NCI-H2171 treated with DMSO at 0.1 percent for 48 hours (cell line): ENCODE data around the gene RTKN2.
"Not testable (repeated sequence)": the region's sequence is repeated elsewhere in the genome, so short reads cannot be mapped to it uniquely, and the experiment has no call there.

Experiments
- DNase-seq: peaks from one replicate; lab custom pipeline; 2025; lab: John Stamatoyannopoulos, UW

Gene RTKN2, protein sequence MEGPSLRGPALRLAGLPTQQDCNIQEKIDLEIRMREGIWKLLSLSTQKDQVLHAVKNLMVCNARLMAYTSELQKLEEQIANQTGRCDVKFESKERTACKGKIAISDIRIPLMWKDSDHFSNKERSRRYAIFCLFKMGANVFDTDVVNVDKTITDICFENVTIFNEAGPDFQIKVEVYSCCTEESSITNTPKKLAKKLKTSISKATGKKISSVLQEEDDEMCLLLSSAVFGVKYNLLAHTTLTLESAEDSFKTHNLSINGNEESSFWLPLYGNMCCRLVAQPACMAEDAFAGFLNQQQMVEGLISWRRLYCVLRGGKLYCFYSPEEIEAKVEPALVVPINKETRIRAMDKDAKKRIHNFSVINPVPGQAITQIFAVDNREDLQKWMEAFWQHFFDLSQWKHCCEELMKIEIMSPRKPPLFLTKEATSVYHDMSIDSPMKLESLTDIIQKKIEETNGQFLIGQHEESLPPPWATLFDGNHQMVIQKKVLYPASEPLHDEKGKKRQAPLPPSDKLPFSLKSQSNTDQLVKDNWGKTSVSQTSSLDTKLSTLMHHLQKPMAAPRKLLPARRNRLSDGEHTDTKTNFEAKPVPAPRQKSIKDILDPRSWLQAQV

DNA sequence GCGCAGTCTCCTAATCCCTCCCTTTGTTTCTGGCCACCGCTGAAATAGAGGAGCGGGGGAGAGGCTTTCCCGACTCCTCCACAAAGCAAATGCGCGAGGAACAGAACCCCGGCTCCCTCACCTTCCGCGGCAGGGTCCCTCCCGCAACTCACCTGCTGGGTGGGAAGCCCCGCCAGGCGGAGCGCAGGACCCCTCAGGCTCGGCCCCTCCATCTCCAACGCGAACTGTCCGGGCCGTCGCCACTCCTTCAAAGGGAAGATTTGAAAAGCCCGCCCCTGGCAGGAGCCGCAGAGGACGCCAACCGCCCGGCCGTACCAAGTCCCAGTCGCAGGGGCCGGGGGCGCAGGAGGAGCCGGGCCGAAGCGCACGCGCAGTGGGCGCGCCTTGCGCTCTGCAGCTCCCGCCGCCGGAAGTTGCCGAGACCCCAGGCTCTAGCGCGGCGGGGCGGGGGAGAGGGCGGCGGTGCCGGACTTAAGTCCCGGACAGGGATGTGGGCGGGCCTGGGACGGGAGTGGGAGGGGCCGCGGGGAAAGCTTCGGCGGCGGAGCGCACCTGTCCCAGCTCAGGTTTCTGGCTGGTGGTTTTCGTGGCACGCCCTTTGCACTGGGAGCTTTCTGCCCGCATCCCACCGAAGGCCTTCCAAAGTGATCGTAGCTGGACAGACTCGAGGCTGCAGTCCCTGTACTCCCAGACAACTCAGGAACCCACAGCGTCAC lies at the start of gene RTKN2:
RTKN2 (minus strand) TSS at position 446 of the 716 bp plus-strand sequence; CDS start at position 212, 234 bp downstream.
- peak; percentile 81 for DNase-seq

- DNase-seq = no peak
Observed at GRCh38 chr10:62317257-62317656, 48.6 kb upstream of the RTKN2 start.

DNA sequence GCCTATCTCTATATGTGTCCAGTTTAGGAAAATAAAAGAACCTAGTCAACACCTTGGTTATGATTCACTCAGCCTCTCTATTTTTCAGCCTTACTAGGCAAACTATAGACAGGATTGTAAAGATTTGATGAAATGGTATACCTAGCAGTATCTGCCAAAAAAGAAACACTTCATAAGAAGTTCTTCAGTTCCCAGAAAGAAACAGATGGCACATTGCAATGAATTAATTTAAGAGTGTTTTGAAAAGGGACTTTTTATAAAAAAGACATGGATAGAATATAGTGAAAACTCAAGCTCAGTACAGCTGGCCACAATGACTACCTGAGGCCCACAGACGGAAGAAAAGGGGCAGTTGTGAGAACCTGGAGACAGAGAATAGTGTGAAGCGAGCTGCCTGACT lies 40.6 kb upstream of the RTKN2 start:
- no peak for DNase-seq

- no peak for DNase-seq
Observed at GRCh38 chr10:62308101-62308500, 39.5 kb upstream of the RTKN2 start.

DNA sequence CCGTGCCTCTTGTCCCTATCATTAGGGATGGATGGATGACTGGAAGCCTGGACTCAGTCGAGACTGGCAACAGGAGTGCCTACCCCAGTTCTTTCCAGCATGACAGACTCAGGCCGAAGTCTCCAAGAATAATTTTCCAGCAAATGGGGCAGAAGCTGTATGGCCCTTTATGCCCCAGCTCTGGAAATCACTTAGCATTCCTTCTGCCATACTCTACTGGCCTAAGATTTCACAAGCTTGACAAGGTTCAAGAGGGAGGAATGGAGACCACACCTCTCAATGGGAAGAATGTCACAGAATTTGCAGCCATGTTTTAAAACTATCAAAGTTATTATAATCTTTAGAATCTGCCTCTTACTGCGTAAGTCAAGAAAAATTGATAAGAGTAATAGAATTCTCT lies 39.0 kb upstream of the RTKN2 start:
- no peak for DNase-seq

DNA sequence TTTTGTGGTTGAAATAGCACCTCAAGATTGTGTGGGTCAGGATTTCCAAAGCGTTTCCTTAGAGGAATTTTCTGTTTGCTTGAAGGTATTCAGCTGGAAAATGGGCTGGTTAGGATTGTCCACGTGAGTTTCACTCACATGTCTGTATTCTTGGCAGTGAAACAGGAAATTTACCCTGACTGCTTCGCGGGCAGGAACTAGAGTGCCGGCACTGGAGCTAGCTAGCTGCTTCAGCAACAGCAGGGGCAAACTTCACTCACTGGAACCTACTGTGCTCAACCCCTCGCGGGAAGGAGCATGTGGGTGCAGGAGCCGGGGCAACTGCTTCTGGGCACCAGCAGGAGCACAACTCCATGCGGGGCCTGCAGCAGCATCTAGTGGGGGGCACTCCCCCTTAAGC lies 38.0 kb upstream of the RTKN2 start:
- no peak for DNase-seq

- DNase-seq = no peak
Observed at GRCh38 chr10:62305813-62306212, 37.2 kb upstream of the RTKN2 start.

- no peak for DNase-seq
Observed at GRCh38 chr10:62303922-62304321, 35.3 kb upstream of the RTKN2 start.

DNA sequence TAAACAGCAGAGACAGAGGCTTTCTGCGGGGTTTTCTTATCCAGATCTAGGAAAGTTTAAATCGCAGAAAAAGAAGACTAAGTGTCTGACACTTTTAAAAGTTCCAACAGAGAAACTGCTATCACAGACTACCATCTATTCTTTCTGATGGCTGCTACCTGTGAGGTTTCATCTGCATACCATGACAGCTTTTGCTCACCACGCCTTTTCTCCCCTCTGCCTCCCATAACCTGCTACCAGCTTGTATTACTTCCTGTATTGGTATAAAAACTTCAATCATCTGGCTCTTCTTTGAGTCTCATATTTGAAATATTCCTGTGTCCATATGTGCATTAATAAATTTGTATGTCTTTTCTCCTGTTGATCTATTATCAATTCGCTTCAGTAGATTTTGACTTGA lies 34.1 kb upstream of the RTKN2 start:
- DNase-seq = no peak

DNA sequence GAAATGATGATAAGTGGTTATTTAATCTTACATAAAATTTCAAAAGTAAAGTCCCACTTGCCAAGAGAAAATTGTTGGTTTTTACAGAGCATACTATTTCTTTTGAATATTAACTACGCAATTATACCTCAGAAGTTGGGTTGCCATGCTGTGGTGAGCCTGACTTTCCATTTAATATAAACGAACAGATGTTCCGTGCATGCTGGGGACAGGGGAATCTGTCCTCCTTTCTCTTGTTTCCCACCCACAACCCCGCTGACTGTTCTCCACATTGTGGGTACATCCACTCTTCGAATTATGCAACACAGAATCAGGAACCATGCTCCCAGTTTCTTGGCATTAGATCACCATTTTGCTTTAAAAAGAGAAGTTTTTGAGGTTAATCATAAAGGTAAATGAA lies 29.2 kb upstream of the RTKN2 start:
- no peak for DNase-seq

DNA sequence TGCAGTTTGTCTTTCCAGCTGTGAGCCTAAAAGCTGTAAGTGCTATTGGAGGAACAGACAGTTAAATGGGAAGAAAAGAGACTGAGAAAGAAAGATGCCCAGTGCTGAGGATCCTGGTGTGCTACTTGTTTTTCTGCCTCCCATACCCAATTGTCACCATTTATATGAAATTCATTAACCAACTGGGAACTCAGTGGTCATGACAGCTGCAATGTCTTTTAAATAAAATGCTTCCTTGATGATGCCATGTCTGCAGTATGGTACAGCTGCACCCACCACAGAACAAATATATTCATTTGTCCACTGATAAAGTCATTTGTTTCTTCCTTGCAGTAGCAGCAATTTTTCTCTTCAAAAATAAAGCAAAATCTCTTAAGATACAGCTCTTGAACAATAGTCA lies 15.6 kb upstream of the RTKN2 start:
- no peak for DNase-seq

DNA sequence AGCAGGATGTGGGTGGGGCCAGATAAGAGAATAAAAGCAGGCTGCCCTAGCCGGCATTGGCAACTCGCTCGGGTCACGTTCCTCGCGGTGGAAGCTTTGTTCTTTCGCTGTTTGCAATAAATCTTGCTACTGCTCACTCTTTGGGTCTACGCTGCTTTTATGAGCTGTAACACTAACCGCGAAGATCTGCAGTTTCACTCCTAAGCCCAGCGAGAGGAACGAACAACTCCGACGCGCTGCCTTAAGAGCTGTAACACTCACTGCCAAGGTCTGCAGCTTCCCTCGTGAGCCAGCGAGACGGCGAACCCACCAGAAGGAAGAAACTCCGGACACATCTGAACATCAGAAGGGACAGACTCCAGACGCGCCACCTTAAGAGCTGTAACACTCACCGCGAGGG lies 12.7 kb upstream of the RTKN2 start:
- DNase-seq = not testable (repeated sequence)

GRCh38 chr10:62280392-62280791 lies 11.7 kb upstream of the RTKN2 start:
- not testable (repeated sequence) for DNase-seq

DNA sequence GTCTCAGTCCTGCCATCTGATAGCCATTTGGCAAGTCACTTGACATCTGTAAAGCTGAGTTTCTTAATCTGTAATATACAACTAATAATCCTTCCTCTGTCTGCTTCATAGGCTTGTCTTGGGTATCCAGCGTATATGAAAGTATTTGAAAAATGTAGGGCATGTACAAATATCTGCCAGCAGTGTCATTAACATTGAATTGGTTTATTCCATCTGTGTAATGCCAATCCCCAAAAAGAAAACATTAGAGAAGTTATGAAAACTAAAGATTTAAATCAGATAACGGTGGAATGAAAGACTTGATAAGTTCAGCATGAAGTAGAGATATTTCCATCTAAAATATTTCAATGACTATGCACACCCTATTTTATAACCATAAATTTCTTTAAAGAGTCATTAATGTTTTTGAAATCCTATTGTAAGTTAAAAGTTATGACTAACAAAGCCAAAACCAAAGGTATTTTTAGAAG lies 9.8 kb upstream of the RTKN2 start:
- DNase-seq = no peak

- DNase-seq = no peak
Observed at GRCh38 chr10:62277971-62278370, 9.3 kb upstream of the RTKN2 start.

DNA sequence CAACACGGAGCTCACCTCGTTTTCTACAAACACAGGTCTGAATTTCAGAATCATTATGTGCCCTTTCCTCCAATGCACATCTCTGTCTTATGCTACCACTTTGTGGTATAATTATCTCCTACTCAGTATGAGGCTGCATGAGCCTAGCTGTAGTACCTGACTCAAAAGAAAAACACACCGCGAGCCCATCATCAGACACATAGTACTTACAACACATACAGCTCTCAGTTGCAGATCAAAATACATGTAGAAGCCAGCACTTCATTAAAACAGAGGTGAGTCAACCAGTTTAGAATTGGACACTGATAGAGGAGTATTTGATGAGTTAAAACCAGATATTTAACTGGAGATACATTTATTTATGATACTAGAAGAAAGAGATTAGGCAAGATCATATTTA lies 1.4 kb upstream of the RTKN2 start:
- no peak for DNase-seq

GRCh38 chr10:62268027-62268398 lies 631 bp downstream of the RTKN2 start:
- DNase-seq = peak; percentile 26

GRCh38 chr10:62266611-62267010 lies 2.0 kb downstream of the RTKN2 start:
- no peak for DNase-seq

- no peak for DNase-seq
Observed at GRCh38 chr10:62266147-62266546, 2.5 kb downstream of the RTKN2 start.

GRCh38 chr10:62264702-62265436 lies 3.8 kb downstream of the RTKN2 start:
- peak; percentile 56 for DNase-seq

GRCh38 chr10:62264126-62264525 lies 4.5 kb downstream of the RTKN2 start:
- DNase-seq = peak; percentile 56

GRCh38 chr10:62261666-62262065 lies 7.0 kb downstream of the RTKN2 start:
- DNase-seq = no peak
